GM19099 (cell line): Measurements from ENCODE around the gene BUB1B.

ENCODE experiments used
- POLR2A ChIP-seq: IDR thresholded peaks from 3 replicates; pipeline ENCODE4 v1.6.1; 2011; ENCODE audit warnings: low read depth; ENCODE audit not compliant: insufficient read length; ENCODE audit errors: extremely low read depth

The BUB1B gene

GRCh38 chr15:40163657-40164416 is 3.0 kb downstream of the BUB1B start:
- TF ChIP-seq POLR2A = no peak

GRCh38 chr15:40175160-40175559 is 14.3 kb downstream of the BUB1B start:
- no peak for TF ChIP-seq POLR2A

GRCh38 chr15:40182358-40183029 is 21.6 kb downstream of the BUB1B start:
- no peak for TF ChIP-seq POLR2A

- TF ChIP-seq POLR2A = no peak
These were observed 23.0 kb downstream of the BUB1B start for GRCh38 chr15:40183636-40184463.

GRCh38 chr15:40190591-40190990 is 29.7 kb downstream of the BUB1B start:
- no peak for TF ChIP-seq POLR2A

- TF ChIP-seq POLR2A = no peak
These were observed 32.1 kb downstream of the BUB1B start for GRCh38 chr15:40192942-40193341.

GRCh38 chr15:40197434-40197833 is 36.6 kb downstream of the BUB1B start:
- no peak for TF ChIP-seq POLR2A

GRCh38 chr15:40198355-40199085 is 37.7 kb downstream of the BUB1B start:
- no peak for TF ChIP-seq POLR2A

GRCh38 chr15:40204100-40204499 is 43.2 kb downstream of the BUB1B start:
- no peak for TF ChIP-seq POLR2A

- no peak for TF ChIP-seq POLR2A
These were observed 56.4 kb downstream of the BUB1B start for GRCh38 chr15:40217166-40217824.

- no peak for TF ChIP-seq POLR2A
These were observed 58.9 kb downstream of the BUB1B start for GRCh38 chr15:40219801-40220200.

GRCh38 chr15:40222131-40222530 is 61.3 kb downstream of the BUB1B start:
- TF ChIP-seq POLR2A = no peak

- no peak for TF ChIP-seq POLR2A
These were observed 65.9 kb downstream of the BUB1B start for GRCh38 chr15:40226736-40227135.

GRCh38 chr15:40229316-40229715 is 68.4 kb downstream of the BUB1B start:
- TF ChIP-seq POLR2A = no peak
